Heart left ventricle (tissue), 13 donors: Measurements from ENCODE around the gene PRKCG.

Source experiments
- CTCF ChIP-seq, 12 donors: fragments of 200-600 bp; sonication (generic) in 4 of 12; IDR thresholded peaks; one replicate each; pipeline versions ENCODE4 v1.5.0 to v1.8.0; 2018 to 2022; ENCODE audit warnings: antibody characterized with exemption in 12 of 12, mild to moderate bottlenecking in 5 of 12
- POLR2A ChIP-seq, 2 donors: fragments of 450-650 bp; IDR thresholded peaks; one replicate each; pipeline ENCODE4 v1.6.1; 2017; ENCODE audit warnings: antibody characterized with exemption in 2 of 2, mild to moderate bottlenecking in 2 of 2, moderate library complexity in 2 of 2
- donor health status: ischemic (EF 13 %, LVEDD 7.1; RV severe dilation, severe dysfunction).
- donor health status: DM: no; HTN: yes; CAD: no.
- donor health status: DM: no; HTN: no; CAD: no.
- donor health status: ischemic (EF 25% LVEDD 6.9; RV normal size, moderate dysfunction).
- donor health status: ischemic (EF 25% LVEDD 5.7; RV mildly dilated, moderate dysfunction).
- donor health status: ischemic (EF 35%, LVEDD 5.7; RV mildly dilated, moderate dysfunction).
- donor health status: nonischemic (EF 11% LVEDD 7.7; RV severe dilation, severe dysfunction).
- donor health status: DM: yes; HTN: yes; CAD: no.
- donor health status: PGD.
- donor health status: ischemic (EF 29% LVEDD 5.4; RV normal size, mild dysfunction).
- donor health status: nonischemic (EF 23%, LVEDD 6.1; RV moderate dilation, normal function).

GRCh38 chr19:53865918-53866864 lies 15.8 kb upstream of the PRKCG start:
- TF ChIP-seq POLR2A (IDR thresholded peaks at IDR 0.05) = peak in 1 of 2 donors; percentile 54
- peak in 2 of 12 donors; percentile 8 to 15 for TF ChIP-seq CTCF (IDR thresholded peaks at IDR 0.05)
